Measurements from ENCODE around the gene TXNL4A. TPM values are rescaled to one million over a fixed set of nuclear protein-coding genes. Genes with fewer than 3 reads are reported as not detected.
"Not testable (repeated sequence)": the region's sequence is repeated elsewhere in the genome, so short reads cannot be mapped to it uniquely, and the experiment has no call there.

Gene TXNL4A
- total and polyA plus RNA-seq, 12 donors, result 26.5 to 148 (median 91.5) TPM

DNA sequence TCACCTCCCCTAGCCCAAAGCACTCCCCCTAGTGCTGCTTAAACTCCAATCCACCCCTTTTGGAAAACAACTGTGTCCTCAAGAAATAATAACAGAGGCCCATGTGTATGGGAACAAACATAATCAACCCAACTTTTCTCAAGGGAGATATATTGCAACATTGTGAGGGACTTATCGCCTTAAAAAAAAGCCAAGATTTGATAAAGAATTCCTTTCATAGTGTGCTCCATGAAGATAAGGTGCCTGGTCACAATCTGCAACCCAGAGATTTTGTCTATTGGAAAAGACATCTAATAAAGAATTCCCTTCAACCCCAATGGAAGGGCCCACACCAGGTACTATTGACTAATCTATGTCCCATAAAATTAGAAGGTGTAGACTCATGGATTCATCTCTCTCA, 41.3 kb upstream of the TXNL4A start:
- DNase-seq, result no peak
- Histone ChIP-seq H3K4me3 (no peak overlapping the region), H3K27me3 (no peaks in the 10 kb centered on the region), H3K9me3 (replicated peaks in 1 of 3) (peaks cover 0 to 4% (median 0%) of the 10 kb centered on the region in 3 donors), H3K36me3 (replicated peaks in 1 of 2) (no peaks in the 10 kb centered on the region), H3K4me1 (replicated peaks in 1 of 2) (peaks cover 0 to 6% of the 10 kb centered on the region in 2 donors), H3K27ac (no peak overlapping the region)
- intact Hi-C loops (cut with DNase I), result loop anchor here in 1 of 2 donors (5.0 to 10.0 kb wide), 2 partner anchors 42 to 345 kb away; partner anchors contain the start of gene TXNL4A
- TF ChIP-seq CTCF (IDR thresholded peaks at IDR 0.05) (no peak), POLR2A (IDR thresholded peaks at IDR 0.05) (no peak)
- WGBS, 4 donors, result 87 to 100% (median 95%) methylated on average over 1 of the region's 1 CpG

DNA sequence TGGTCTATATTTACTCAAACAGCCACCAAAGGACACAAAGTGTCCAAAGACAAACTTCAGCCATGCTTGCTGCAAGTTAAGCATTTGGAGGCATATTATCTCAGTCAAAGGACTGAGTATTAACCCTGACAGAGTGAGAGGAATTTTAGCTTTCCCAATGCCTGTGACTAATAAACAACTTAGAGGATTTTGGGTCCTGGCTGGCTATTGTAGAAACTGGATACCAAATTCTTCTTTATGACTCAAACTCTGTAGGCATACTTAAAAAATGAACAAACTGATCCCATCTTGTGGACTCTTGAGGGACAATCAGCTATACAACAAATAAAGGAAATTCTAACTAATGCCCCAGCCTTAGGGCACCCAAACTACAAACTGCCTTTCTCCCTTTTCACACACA, 39.4 kb upstream of the TXNL4A start:
- H3K4me3 ChIP-seq; H3K36me3 ChIP-seq (replicated peaks in 1 of 2); DNase-seq; intact Hi-C loops (cut with DNase I); H3K4me1 ChIP-seq (replicated peaks in 1 of 2); H3K27me3 ChIP-seq; H3K27ac ChIP-seq: not testable (repeated sequence)
- H3K9me3 ChIP-seq (replicated peaks in 1 of 3), result peaks cover 2 to 22% (median 3%) of the 10 kb centered on the region in 3 donors

DNA sequence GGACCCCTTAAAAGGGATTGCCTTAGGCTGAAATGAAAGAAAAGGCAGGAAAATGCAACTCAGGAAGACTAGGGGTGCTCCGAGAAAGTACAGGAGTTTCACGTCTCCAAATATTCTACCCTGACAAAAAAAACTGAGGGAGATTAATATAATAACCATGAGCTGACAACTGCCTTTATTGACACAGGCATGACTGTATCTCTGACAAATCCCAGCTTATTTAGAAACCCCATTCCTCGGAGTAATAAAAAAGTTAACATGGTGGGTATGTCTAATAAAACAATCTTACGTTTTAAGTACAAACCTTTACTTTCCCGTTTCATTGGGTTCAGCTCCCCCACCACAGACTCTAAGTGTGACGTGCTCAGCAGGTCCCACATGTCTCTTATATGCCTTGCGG, 38.0 kb upstream of the TXNL4A start:
- no peak overlapping the region for H3K4me3 ChIP-seq
- no peaks in the 10 kb centered on the region for H3K36me3 ChIP-seq (replicated peaks in 1 of 2)
- H3K4me1 ChIP-seq (replicated peaks in 1 of 2), result no peaks in the 10 kb centered on the region
- intact Hi-C loops (cut with DNase I), result no loop called here
- WGBS, 4 donors, result 92 to 93% (median 93%) methylated on average over 7 of the region's 7 CpGs
- no peak overlapping the region for H3K27ac ChIP-seq
- H3K27me3 ChIP-seq, result no peaks in the 10 kb centered on the region
- no peak for TF ChIP-seq CTCF (IDR thresholded peaks at IDR 0.05)
- TF ChIP-seq POLR2A (IDR thresholded peaks at IDR 0.05), result no peak
- H3K9me3 ChIP-seq (replicated peaks in 1 of 3), result peaks cover 9 to 36% (median 10%) of the 10 kb centered on the region in 3 donors
- no peak for DNase-seq

- TF ChIP-seq POLR2A (IDR thresholded peaks at IDR 0.05), result no peak
- peaks cover 9 to 55% (median 10%) of the 10 kb centered on the region in 3 donors for H3K9me3 ChIP-seq (replicated peaks in 1 of 3)
- no peaks in the 10 kb centered on the region for H3K27me3 ChIP-seq
- no peak for DNase-seq
- intact Hi-C loops (cut with DNase I), result no loop called here
- no peak overlapping the region for H3K27ac ChIP-seq
- no peaks in the 10 kb centered on the region for H3K4me1 ChIP-seq (replicated peaks in 1 of 2)
- H3K36me3 ChIP-seq (replicated peaks in 1 of 2), result no peaks in the 10 kb centered on the region
- no peak overlapping the region for H3K4me3 ChIP-seq
- WGBS, 4 donors, result 49 to 58% (median 57%) methylated on average over 4 of the region's 4 CpGs
These were observed 34.8 kb upstream of the TXNL4A start for GRCh38 chr18:80023173-80023572.

DNA sequence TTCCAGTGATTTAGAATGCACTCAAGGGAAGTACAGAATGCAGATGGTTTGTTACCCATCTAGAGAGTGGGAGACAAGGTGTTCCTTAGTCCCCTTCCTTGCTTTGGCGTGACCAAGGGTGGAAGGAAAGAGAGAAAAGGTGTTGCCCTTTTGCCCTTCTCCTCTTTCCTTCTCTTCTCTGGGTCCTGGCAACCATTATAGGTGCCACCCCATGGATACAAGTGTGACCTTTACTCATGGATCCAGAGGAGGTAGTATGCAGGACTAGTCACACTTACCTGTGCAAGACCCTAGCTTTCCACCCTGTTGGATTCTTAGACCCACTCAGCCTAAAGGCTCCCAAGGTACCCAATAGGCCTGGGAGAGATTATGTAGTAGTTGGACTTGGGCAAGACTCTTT, 34.2 kb upstream of the TXNL4A start:
- Histone ChIP-seq H3K4me1 (replicated peaks in 1 of 2) (no peaks in the 10 kb centered on the region), H3K4me3 (no peak overlapping the region), H3K27me3 (no peaks in the 10 kb centered on the region), H3K9me3 (replicated peaks in 1 of 3) (peaks cover 9 to 55% (median 10%) of the 10 kb centered on the region in 3 donors), H3K36me3 (replicated peaks in 1 of 2) (no peaks in the 10 kb centered on the region), H3K27ac (no peak overlapping the region)
- DNase-seq, result no peak
- WGBS, 4 donors, result 7 to 47% (median 29%) methylated on average over 1 of the region's 1 CpG
- TF ChIP-seq CTCF (IDR thresholded peaks at IDR 0.05) (no peak), POLR2A (IDR thresholded peaks at IDR 0.05) (no peak)
- intact Hi-C loops (cut with DNase I), result no loop called here
